Choroid plexus epithelial cell (primary cell): ENCODE data around the gene SF3A1.

Source experiments
- DNase-seq: peaks from one replicate; pipeline ENCODE4 v3.0.0-alpha.2; 2010; ENCODE audit warnings: low read depth
- H3K4me3 ChIP-seq: 2 replicates; pipeline ENCODE4 v1.5.1; 2011; ENCODE audit warnings: low read depth, mild to moderate bottlenecking, control low read depth, low read length, moderate library complexity
- TF ChIP-seq, protein P1 (sequence below): conservative IDR thresholded peaks from 2 replicates; pipeline ENCODE4 v1.5.1; 2011; ENCODE audit warnings: low read depth, mild to moderate bottlenecking, control low read depth, inconsistent platforms, low read length, moderate library complexity

The SF3A1 gene

GRCh38 chr22:30286813-30287647 is 69.7 kb downstream of the SF3A1 start:
- peak; percentile 67 for DNase-seq
- H3K4me3 ChIP-seq = no peak overlapping the region
- TF ChIP-seq, protein P1, sequence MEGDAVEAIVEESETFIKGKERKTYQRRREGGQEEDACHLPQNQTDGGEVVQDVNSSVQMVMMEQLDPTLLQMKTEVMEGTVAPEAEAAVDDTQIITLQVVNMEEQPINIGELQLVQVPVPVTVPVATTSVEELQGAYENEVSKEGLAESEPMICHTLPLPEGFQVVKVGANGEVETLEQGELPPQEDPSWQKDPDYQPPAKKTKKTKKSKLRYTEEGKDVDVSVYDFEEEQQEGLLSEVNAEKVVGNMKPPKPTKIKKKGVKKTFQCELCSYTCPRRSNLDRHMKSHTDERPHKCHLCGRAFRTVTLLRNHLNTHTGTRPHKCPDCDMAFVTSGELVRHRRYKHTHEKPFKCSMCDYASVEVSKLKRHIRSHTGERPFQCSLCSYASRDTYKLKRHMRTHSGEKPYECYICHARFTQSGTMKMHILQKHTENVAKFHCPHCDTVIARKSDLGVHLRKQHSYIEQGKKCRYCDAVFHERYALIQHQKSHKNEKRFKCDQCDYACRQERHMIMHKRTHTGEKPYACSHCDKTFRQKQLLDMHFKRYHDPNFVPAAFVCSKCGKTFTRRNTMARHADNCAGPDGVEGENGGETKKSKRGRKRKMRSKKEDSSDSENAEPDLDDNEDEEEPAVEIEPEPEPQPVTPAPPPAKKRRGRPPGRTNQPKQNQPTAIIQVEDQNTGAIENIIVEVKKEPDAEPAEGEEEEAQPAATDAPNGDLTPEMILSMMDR = peak; percentile 87

DNA sequence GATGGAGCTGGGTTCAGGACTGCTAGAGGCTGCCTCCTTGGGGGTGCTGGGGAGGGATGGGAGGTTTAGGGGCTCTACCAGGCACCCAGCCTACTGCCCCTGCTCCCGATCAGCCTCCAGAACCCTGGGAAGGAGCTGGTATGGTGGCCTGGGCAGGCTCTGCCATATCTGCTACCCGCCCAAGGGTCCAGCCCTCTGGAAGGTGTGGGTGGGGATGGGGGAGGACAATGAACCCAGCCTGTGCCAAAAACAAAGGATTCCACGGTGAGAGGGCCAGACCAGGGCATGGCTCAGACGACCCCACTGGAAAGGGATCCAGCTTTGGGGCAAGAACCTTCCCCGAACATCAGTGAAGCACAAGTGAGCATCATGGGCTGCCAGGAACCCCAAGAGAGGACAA is 70.4 kb downstream of the SF3A1 start:
- DNase-seq = no peak
- TF ChIP-seq, protein P1 = no peak

DNA sequence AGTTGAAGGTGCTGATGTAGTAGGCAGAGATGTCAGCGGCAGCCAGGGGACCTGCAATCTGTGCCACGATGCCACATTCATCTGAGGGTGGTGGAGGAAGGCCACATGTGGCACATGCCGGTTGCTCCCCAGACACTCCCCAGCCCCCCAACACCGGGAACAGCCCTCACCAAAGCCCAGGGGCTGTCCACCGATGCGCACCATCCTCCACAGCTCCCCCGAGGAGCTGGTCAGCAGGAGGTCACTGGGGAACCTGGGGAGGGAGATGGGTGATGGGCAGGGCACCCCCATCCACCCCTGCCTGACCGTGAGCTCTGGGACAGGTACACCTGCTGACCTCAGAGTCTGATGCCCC is 70.9 kb downstream of the SF3A1 start:
- TF ChIP-seq, protein P1 = no peak
- DNase-seq = no peak
- H3K4me3 ChIP-seq = no peak overlapping the region

More for the DNA sequence above, 70.4 kb downstream of the SF3A1 start:
- H3K4me3 ChIP-seq = no peak overlapping the region

DNA sequence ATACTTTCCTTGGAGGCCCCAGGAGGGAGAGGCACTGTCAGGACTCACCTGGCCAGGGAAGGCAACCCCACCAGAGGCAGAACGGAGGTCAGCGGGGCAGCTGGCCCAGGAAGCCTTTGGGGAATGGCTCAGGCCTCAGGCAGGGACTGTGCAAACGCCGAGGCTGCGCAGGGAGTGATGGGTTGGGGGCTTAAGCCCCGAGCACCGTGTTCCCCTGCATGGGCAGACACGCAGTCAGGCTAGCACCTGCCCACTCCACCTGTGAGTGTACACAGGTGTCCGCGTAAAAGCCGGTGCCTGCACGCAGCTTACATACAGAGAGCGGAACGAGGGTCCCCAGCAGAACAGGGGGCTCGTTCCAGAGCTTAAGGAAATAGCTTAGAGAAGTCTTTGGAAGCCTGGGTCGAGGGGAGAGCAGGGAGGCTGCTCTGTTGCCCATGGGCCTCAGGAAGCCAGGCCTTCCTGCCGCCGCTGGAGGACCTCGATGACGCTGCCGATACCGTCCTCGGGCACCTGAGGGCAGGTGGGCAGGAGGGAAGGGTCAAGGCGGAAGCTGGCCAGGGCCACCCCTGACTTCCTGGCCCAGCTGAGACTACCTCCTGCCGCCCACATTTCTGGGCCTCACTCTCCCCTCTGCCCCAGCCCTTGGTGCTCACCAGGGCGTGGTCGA is 71.4 kb downstream of the SF3A1 start:
- TF ChIP-seq, protein P1 = no peak
- DNase-seq = no peak
- no peak overlapping the region for H3K4me3 ChIP-seq

DNA sequence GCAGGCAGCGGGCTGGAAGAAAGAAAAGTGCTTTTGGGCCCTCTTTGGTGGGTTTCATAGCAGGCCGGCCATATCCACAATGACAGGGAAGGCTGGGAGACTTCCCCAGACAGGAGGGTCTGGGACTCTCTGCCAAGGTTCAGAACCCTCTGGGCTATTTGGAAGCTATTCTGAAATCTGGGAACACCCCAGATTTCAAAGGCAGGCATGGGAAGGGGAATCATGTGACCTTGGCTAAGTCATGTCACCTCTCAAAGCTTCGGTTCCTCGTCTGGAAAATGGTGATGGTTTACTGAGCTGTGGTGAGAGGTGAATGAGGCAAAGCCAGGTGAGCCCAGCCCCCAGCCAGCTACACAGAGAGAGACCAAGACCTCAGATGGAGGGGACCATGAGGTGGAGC is 72.0 kb downstream of the SF3A1 start:
- TF ChIP-seq, protein P1 = no peak
- DNase-seq = no peak
- H3K4me3 ChIP-seq = no peak overlapping the region

- no peak for DNase-seq
- H3K4me3 ChIP-seq = no peak overlapping the region
- TF ChIP-seq, protein P1 = no peak
Observed at GRCh38 chr22:30284172-30284571, 72.5 kb downstream of the SF3A1 start.
